D721Med (cell line): ENCODE results near the gene IL36RN.

Experiments
- DNase-seq: peaks from one replicate; pipeline ENCODE4 v3.0.0; 2011; ENCODE audit warnings: low spot score; ENCODE audit not compliant: insufficient read length
- FAIRE-seq: peaks from 2 replicates; lab custom pipeline; 2011; peaks lifted over from hg19 to GRCh38; lab: Jason Lieb, UNC
- TF ChIP-seq, protein P1 (sequence below): IDR thresholded peaks from 2 replicates; pipeline ENCODE4 v1.5.1; 2012; ENCODE audit warnings: mild to moderate bottlenecking, control low read depth; ENCODE audit not compliant: insufficient read depth; ENCODE audit errors: missing control alignments

IL36RN gene

DNA sequence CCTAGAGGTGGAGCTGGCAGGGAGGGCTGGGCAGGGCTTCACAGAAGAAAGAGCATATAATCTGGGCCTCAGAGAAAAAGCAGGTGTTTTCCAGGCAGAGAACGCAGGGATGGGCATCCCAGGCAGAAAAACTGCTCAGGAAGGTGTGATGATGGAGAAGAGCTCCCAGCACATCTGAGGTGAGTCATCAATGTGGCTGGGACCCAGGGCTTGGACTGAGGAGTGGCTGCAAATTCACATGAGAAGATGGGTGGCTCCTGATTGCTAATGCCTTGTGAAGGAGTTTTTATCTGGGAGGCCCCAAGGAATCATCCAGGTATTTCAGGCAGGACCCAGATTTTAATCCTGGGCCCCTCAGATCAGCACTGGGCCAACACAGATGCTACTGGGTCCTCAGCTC lies 18.9 kb downstream of the IL36RN start:
- TF ChIP-seq, protein P1, sequence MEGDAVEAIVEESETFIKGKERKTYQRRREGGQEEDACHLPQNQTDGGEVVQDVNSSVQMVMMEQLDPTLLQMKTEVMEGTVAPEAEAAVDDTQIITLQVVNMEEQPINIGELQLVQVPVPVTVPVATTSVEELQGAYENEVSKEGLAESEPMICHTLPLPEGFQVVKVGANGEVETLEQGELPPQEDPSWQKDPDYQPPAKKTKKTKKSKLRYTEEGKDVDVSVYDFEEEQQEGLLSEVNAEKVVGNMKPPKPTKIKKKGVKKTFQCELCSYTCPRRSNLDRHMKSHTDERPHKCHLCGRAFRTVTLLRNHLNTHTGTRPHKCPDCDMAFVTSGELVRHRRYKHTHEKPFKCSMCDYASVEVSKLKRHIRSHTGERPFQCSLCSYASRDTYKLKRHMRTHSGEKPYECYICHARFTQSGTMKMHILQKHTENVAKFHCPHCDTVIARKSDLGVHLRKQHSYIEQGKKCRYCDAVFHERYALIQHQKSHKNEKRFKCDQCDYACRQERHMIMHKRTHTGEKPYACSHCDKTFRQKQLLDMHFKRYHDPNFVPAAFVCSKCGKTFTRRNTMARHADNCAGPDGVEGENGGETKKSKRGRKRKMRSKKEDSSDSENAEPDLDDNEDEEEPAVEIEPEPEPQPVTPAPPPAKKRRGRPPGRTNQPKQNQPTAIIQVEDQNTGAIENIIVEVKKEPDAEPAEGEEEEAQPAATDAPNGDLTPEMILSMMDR, result no peak
- FAIRE-seq (no peak), DNase-seq (no peak)

DNA sequence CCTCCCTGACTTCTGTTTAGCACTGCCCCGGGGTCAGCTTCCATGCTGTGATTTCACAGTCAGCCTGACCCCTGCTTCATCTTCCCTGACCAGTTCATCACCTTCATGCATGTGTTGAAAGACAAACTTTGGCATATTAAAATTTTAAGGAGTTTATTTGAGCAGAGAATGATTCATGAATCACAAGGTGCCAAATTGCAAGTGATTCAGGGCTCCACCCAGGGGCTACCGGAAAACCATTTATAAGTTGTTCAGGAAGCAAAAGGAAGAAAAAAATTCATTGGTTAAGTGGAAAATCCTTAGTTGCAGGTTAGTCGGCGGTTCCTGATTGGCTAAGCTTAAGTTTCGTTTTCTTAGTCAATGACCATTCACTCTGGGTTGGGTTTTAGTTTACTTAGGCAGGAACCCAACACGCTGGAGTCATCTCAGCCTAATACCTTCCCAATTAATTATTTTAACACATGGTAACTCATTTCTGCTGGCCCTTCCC lies 19.4 kb downstream of the IL36RN start:
- no peak for DNase-seq
- TF ChIP-seq, protein P1, result no peak
- no peak for FAIRE-seq

DNA sequence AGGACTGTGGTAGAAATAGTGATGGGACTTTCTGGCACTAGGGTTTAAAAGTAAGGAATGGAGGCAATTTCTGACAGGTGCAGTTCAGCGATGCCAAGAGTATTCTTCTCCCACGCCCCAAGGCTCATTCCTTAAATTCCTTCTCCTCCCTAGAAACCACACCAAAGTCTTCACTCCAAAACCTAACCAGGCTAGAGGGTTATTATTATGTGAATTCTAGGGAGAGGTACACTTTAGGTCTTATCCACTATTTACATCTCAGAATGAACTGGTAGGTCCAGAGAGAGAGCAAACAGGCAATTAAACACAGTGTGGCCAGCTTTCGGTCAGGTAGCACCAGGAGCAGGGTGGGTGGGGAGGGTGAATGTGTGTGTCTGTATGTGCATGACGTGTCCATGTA lies 20.1 kb downstream of the IL36RN start:
- no peak for FAIRE-seq
- TF ChIP-seq, protein P1, result no peak
- no peak for DNase-seq

DNA sequence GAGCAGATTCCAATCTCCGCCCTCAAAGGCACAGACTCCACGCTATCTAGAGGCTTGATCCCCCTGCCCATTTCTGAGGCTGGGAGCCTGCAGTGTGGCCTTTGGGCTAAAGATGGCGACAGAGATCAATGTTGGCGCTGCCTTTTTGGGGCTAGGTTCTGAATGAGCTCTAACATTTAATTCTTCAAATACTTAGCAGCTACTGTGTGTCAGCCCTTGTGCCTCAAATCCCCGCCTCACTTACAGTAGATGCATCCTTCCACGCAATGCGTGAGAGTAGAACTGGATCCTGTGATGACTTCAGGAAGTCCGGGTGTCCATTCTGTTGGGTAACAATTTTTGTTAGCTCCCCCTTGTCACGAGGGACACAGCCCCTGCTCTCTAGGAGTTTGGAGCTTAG lies 21.1 kb downstream of the IL36RN start:
- FAIRE-seq, result no peak
- DNase-seq, result no peak
- TF ChIP-seq, protein P1, result peak; percentile 62

DNA sequence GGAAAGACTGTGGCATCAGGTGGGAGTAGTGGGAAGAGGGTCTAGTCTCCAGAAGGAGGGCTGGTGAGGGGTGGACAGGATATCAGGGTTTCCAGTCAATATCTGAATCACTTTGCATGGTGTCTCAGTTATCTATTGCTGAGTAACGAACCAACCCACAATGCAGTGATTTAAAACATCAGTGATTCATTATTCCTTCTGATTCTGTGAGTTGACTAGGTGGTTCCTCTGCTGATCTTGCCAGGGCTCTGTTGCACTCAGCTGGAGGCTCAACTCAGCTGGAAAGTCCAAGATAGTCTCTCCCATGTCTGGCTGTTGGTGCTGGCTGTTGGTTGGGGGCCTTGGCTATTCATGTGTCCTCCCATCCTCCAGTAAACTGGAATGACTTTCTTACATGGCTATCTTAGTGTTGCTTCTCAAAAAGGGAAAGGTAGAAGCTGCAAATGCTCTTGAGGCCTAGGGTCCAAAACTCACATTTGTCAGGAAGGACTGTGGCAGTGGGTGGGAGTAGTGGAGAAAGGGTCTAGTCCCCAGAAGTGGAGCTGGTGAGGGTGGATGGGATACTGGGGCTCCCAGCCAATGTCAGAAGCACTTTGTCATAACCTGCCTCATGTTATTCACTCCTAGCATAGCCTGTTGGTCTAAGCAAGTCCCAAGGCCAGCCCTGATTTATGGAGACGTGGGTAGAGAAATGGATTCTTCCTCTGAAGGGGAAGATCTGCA lies 22.7 kb downstream of the IL36RN start:
- TF ChIP-seq, protein P1, result no peak
- FAIRE-seq, result no peak
- no peak for DNase-seq

DNA sequence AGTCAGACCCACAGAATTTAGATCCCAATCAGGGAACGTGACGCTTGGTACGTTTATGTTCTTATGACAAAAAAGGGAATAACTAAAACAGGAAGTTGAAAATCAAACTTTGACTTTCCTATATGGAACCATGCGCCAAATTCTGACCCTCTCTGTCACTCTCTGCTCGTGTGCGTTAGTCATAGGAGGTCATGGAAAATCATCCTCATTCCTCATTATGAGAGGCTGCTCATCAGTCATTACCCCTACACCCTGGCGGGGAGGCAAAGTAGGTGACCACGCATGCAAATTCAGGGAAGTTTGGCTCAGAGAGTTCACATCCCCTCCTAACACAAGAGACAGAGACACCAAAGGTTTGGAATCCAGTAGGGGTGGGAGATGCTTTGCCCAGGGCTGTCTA lies 24.3 kb downstream of the IL36RN start:
- FAIRE-seq (no peak), DNase-seq (no peak)
- TF ChIP-seq, protein P1, result no peak
